ENCODE measurements around the gene NFATC1. TPM values are rescaled to one million over a fixed set of nuclear protein-coding genes. Genes with fewer than 3 reads are reported as not detected.
A peak's percentile ranks its signal among the peaks of the same experiment; 100 is the strongest.

The NFATC1 gene
- total RNA-seq (2014; rRNA removed; shearing (Covaris generic); ENCODE audit: low replicate concordance): 4.5 and 6.9 TPM in 2 replicates

DNA sequence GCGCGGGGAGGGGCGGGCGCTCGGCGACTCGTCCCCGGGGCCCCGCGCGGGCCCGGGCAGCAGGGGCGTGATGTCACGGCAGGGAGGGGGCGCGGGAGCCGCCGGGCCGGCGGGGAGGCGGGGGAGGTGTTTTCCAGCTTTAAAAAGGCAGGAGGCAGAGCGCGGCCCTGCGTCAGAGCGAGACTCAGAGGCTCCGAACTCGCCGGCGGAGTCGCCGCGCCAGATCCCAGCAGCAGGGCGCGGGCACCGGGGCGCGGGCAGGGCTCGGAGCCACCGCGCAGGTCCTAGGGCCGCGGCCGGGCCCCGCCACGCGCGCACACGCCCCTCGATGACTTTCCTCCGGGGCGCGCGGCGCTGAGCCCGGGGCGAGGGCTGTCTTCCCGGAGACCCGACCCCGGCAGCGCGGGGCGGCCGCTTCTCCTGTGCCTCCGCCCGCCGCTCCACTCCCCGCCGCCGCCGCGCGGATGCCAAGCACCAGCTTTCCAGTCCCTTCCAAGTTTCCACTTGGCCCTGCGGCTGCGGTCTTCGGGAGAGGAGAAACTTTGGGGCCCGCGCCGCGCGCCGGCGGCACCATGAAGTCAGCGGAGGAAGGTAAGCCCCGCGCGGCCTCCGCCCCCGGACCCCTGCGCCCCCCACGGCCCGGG, at the start of gene NFATC1:
Gene NFATC1, plus strand, starts transcription at position 170 of the 644 bp plus-strand sequence. Its CDS starts 295 bp downstream, at position 465.
- DNase-seq: peak; percentile 83
- Histone ChIP-seq H3K36me3 (no peaks in the 10 kb centered on the region), H3K27me3 (no peaks in the 10 kb centered on the region), H3K4me3 (peak within 1 kb of the TSS; percentile 54), H3K9me3 (no peaks in the 10 kb centered on the region)

DNA sequence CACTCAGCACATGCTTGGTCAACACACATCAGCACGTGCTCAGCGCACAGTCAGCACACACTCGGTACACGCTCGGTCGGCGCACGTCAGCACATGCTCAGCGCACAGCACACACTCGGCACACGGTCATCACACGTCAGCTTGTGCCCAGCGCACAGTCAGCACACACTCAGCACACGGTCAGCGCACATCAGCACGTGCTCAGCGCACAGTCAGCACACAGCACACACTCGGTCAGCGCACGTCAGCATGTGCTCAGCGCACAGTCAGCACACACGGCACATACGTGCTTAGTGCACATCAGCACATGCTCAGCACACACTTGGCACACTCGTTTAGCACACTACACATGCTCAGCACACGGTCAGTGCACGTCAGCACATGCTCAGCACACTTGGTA, 49.7 kb upstream of the NFATC1 start:
- Histone ChIP-seq H3K9me3 (no peaks in the 10 kb centered on the region), H3K4me3 (no peak overlapping the region), H3K36me3 (peaks cover 2% of the 10 kb centered on the region; the same call in 1 of the 2 replicates), H3K27me3 (no peaks in the 10 kb centered on the region)
- no peak for DNase-seq

DNA sequence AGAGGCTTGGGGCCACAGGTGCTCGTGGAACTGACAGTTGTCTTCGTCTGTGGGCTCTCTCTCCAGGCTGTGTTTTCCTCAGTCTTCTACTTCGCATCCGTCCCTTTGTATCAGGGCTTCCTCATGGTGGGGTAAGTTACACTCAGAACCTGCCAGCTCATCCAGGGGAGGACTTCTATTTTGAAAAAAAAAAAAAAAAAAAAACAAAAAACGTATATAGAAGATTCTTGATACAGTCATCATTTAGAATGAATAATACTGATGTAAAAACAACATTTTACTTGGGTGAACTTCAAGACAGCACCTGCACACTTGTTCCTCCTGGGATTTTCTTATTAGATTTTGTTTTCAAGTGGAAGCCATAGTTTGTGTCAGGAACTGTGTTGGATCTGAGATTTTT, 47.7 kb upstream of the NFATC1 start:
- H3K9me3 ChIP-seq: no peaks in the 10 kb centered on the region
- no peak for DNase-seq

DNA sequence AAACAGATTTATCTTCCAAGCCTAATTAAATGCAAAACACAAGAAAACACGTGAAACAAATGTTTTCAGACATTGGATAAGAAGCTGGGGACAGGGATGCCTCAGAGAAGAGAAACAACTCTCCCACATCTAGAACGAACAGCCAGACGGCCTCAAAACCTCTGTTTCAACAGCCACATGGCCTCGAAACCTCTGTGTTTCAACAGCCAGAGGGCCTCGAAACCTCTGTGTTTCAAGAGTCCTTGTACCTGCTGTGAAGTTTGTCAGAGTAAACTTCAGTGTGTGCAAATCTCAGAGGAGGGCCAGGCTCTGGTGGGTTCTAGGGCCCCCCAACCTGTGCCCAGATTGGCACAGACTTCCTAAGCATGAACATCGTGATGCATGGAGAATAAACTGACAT, 43.3 kb upstream of the NFATC1 start:
- DNase-seq: no peak
- Histone ChIP-seq H3K9me3 (no peaks in the 10 kb centered on the region), H3K27me3 (no peaks in the 10 kb centered on the region), H3K4me3 (no peak overlapping the region), H3K36me3 (no peaks in the 10 kb centered on the region)

More for the DNA sequence above, 47.7 kb upstream of the NFATC1 start:
- Histone ChIP-seq H3K36me3 (peaks cover 2% of the 10 kb centered on the region; the same call in 1 of the 2 replicates), H3K4me3 (no peak overlapping the region), H3K27me3 (no peaks in the 10 kb centered on the region)

GRCh38 chr18:79353267-79353666, 42.5 kb upstream of the NFATC1 start:
- H3K9me3 ChIP-seq: no peaks in the 10 kb centered on the region
- no peak for DNase-seq
- no peaks in the 10 kb centered on the region for H3K36me3 ChIP-seq
- H3K27me3 ChIP-seq: no peaks in the 10 kb centered on the region
- no peak overlapping the region for H3K4me3 ChIP-seq

DNA sequence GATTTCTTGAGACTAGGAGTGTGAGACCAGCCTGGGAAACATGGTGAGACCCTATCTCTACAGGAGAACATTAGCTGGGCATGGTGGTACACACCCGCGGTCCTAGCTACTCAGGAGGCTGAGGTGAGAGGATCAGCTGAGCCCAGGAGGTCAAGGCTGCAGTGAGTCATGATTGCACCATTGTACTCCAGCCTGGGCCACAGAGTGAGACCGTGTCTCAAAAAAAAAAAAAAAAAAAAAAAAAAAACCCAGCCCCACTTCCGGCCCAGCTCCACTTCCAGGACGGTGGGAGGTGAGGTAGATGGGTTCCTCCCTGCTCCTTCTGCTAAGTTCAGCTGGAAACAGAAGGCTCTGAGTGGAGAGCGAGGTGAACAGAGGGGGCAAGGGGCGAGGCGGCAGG, 41.4 kb upstream of the NFATC1 start:
- H3K36me3 ChIP-seq: no peaks in the 10 kb centered on the region
- H3K27me3 ChIP-seq: no peaks in the 10 kb centered on the region
- no peak overlapping the region for H3K4me3 ChIP-seq
- no peaks in the 10 kb centered on the region for H3K9me3 ChIP-seq
- no peak for DNase-seq

- no peak overlapping the region for H3K4me3 ChIP-seq
- no peak for DNase-seq
- no peaks in the 10 kb centered on the region for H3K27me3 ChIP-seq
- H3K36me3 ChIP-seq: no peaks in the 10 kb centered on the region
- no peaks in the 10 kb centered on the region for H3K9me3 ChIP-seq
Observed at GRCh38 chr18:79355433-79356335, 40.0 kb upstream of the NFATC1 start.

DNA sequence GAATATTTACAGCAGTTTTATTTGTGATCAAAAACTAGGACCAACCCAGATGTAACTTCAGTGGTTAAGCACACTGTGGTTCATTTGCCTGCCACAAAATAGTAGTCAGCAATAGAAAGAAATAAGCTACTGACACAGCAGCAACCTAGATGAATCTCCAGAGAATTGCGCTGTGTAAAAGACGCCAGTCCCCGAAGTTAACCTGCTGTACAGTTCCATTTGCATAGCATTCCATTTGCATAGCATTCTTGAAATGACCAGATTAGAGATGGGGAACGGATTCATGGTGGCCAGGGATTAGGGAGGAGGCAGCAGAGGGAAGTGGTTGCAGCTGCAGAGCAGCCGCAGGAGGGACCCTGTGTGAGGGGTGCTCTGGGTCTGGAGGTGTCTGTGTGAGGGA, 39.3 kb upstream of the NFATC1 start:
- Histone ChIP-seq H3K4me3 (no peak overlapping the region), H3K27me3 (no peaks in the 10 kb centered on the region), H3K9me3 (no peaks in the 10 kb centered on the region), H3K36me3 (no peaks in the 10 kb centered on the region)
- DNase-seq: no peak

- no peak for DNase-seq
- Histone ChIP-seq H3K36me3 (no peaks in the 10 kb centered on the region; the same call in 1 of the 2 replicates), H3K4me3 (no peak overlapping the region), H3K9me3 (no peaks in the 10 kb centered on the region), H3K27me3 (no peaks in the 10 kb centered on the region)
Observed at GRCh38 chr18:79360933-79361332, 34.8 kb upstream of the NFATC1 start.

- H3K27me3 ChIP-seq: no peaks in the 10 kb centered on the region
- no peaks in the 10 kb centered on the region for H3K9me3 ChIP-seq
- no peak overlapping the region for H3K4me3 ChIP-seq
- peak; percentile 65 for DNase-seq
- no peaks in the 10 kb centered on the region; the same call in 1 of the 2 replicates for H3K36me3 ChIP-seq
Observed at GRCh38 chr18:79361766-79362522, 33.8 kb upstream of the NFATC1 start.

GRCh38 chr18:79365701-79366100, 30.0 kb upstream of the NFATC1 start:
- no peaks in the 10 kb centered on the region for H3K9me3 ChIP-seq
- H3K27me3 ChIP-seq: no peaks in the 10 kb centered on the region
- no peaks in the 10 kb centered on the region; the same call in 1 of the 2 replicates for H3K36me3 ChIP-seq
- DNase-seq: no peak
- H3K4me3 ChIP-seq: no peak overlapping the region

DNA sequence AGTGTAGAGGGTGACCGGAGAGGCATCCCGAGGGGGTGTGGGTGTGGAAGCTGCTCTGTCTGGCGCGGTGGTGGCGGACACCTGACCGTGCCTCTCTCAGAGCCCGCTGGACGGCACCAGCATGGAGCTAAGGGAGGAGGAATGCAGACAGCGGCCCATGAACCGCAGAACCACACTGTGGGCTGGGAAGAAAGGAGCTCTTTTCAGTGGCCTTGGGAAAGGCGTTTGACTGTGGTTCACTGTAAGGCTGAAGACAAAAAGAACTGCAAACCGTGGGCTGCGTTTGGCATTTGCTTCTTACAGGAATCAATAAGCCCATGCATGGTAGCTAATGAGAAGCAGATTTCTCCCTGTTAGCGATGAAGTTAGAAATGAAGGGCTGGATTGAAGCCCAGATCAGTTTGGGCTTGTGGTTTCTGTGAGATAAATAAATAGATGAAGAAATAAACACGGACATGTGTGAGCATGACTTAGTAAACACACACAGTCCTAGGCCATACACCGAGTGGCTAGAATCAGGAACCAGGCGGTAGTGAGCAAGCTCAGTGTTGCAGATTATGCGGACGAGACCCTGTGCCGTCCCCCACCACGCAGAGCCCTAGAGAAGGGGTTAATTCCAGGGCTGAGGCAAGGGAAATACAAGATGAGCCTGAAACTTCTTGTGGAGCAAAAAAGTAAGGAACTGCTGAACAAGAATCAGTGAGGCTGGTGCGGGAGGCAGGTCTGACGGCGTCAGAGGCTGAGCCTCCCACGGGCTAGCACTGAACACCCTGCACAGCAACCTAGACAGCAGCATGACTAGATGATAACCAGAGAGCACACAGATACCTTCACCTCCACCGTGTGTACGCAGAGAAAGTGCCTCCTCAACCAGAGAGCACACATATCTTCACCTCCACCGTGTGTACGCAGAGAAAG, 29.3 kb upstream of the NFATC1 start:
- H3K9me3 ChIP-seq: no peaks in the 10 kb centered on the region
- no peak overlapping the region for H3K4me3 ChIP-seq
- H3K27me3 ChIP-seq: no peaks in the 10 kb centered on the region
- H3K36me3 ChIP-seq: no peaks in the 10 kb centered on the region; the same call in 1 of the 2 replicates
- DNase-seq: no peak

GRCh38 chr18:79367480-79367879, 28.2 kb upstream of the NFATC1 start:
- no peaks in the 10 kb centered on the region for H3K9me3 ChIP-seq
- no peak for DNase-seq
- H3K4me3 ChIP-seq: no peak overlapping the region
- H3K27me3 ChIP-seq: no peaks in the 10 kb centered on the region
- H3K36me3 ChIP-seq: no peaks in the 10 kb centered on the region; the same call in 1 of the 2 replicates

DNA sequence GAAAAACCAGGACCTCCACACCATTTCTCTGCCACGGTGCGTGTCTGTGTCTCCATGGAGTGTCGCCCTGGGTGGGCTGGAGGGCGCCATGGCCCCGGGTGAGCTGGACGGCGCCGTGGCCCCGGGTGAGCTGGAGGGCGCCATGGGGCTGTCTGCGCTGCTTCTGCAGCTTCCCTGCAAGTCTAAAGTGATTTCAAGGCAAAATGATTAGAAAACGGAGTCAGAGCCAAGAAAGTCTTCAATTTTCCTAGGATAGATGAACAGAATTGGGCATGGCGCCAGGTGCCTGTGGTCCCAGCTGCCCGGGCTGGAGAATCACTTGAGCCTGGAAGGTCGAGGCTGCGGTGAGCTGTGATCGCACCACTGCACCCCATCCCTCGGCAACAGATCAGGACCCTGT, 27.7 kb upstream of the NFATC1 start:
- H3K9me3 ChIP-seq: no peaks in the 10 kb centered on the region
- no peaks in the 10 kb centered on the region for H3K36me3 ChIP-seq
- no peaks in the 10 kb centered on the region for H3K27me3 ChIP-seq
- DNase-seq: no peak
- H3K4me3 ChIP-seq: no peak overlapping the region

- no peaks in the 10 kb centered on the region for H3K27me3 ChIP-seq
- H3K9me3 ChIP-seq: no peaks in the 10 kb centered on the region
- H3K4me3 ChIP-seq: no peak overlapping the region
- DNase-seq: no peak
- no peaks in the 10 kb centered on the region for H3K36me3 ChIP-seq
Observed at GRCh38 chr18:79368681-79369080, 27.0 kb upstream of the NFATC1 start.

DNA sequence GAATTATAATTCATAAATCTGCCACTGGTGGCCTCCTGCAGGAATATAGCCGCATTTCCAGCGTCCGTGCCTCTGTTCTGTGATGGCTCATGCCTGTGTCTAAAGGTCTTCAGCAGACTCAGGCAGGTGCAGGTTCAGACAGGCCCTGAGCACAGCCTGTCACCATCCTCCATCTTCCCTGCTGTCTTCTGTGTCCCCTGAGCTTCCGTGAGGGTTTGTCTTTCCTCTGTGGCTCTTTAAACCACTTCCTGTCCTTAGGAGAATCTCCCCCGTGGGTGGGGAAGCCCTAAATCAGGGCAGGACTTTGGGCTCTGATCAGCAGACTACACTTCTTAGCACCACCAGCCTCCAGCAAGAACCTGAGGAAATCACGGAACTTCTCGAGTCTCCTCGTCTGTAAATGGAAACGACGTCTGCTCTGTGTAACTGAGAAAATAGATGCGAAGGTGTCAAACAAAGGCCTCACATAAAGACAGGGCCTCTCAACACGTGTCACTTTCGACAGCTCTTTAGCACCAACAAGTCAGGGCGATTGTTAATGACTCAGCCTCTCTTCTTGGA, 24.1 kb upstream of the NFATC1 start:
- DNase-seq: no peak
- no peaks in the 10 kb centered on the region for H3K36me3 ChIP-seq
- H3K27me3 ChIP-seq: no peaks in the 10 kb centered on the region
- no peak overlapping the region for H3K4me3 ChIP-seq
- no peaks in the 10 kb centered on the region for H3K9me3 ChIP-seq
